Lower leg skin (tissue), 4 donors: ENCODE measurements around the gene ARHGAP10. TPM values are rescaled to one million over a fixed set of nuclear protein-coding genes. Genes with fewer than 3 reads are reported as not detected.
A peak's percentile ranks its signal among the peaks of the same experiment; 100 is the strongest.

Experiments used
- DNase-seq, 2 donors: peaks; one replicate each; pipeline ENCODE4 v3.0.0-alpha.2; 2019; ENCODE audit warnings: low spot score in 2 of 2
- H3K4me3 ChIP-seq: fragments of 200-600 bp; sonication (generic); 2 replicates; pipeline ENCODE4 v1.5.1; 2017; ENCODE audit warnings: mild to moderate bottlenecking, low read depth; ENCODE audit not compliant: poor library complexity, severe bottlenecking
- CTCF ChIP-seq, 3 donors: fragments of 450-650 bp; IDR thresholded peaks; one replicate each; pipeline ENCODE4 v1.5.1; 2016; ENCODE audit warnings: antibody characterized with exemption in 3 of 3, mild to moderate bottlenecking in 3 of 3, moderate library complexity in 2 of 3
- POLR2A ChIP-seq, 2 donors: fragments of 450-650 bp; IDR thresholded peaks; one replicate each; pipeline ENCODE4 v1.6.1; 2016 to 2017; ENCODE audit warnings: antibody characterized with exemption in 2 of 2, mild to moderate bottlenecking in 1 of 2, moderate library complexity in 1 of 2
- WGBS, 2 donors: methylation state at CpG; one replicate each; pipeline ENCODE4 v1.1.5; 2018; 5-methylcytosine and 5-hydroxymethylcytosine counted together
- intact Hi-C: fragments of 100-400 bp; cut with DNase I; formaldehyde crosslinking; loops from one replicate; pipeline ENCODE4 v1.15.0; 2023; ENCODE audit warnings: low total_unique reads
- total RNA-seq, 4 donors: library from RNA; depleted of rRNA; stranded (reverse); fragments of >200 nt; gene quantifications; one replicate each; pipeline ENCODE4 v1.1.0, GENCODE V29; 2016

ARHGAP10 gene
- total RNA-seq, 4 donors from 2014 or later: 30.6 to 45.8 (median 37.9) TPM

GRCh38 chr4:147707892-147708672 lies 23.8 kb upstream of the ARHGAP10 start:
- peak in 1 of 2 donors; percentile 62 for DNase-seq
- H3K4me3 ChIP-seq: no peak overlapping the region
- peak in 1 of 3 donors; percentile 80 for TF ChIP-seq CTCF (IDR thresholded peaks at IDR 0.05)
- TF ChIP-seq POLR2A (IDR thresholded peaks at IDR 0.05): no peak
- 33 to 39% methylated on average over 7 of the region's 7 CpGs for WGBS, 2 donors
- intact Hi-C loops: loop anchor here (2.0 kb wide), 1 partner anchor 159 kb away; no protein-coding TSS in a partner anchor

DNA sequence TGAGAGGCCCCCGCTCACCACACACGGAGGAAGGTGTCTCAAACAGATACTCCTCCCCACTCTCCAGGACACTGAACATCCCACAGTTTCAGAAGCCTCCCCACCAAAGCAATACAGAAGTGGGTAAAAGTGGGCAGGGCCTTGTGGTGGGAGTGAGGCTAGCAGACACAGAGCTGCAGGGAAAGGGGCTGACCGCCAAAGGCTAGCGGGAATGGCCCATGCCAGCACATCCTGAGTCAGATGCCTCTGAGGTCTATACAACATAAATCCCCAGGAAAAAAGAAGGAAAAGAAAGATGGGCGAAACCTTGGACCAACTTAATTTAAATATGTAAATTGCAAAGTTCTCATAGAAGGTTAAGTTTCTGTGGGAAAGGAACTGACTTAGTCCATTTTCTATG lies 21.9 kb upstream of the ARHGAP10 start:
- intact Hi-C loops: loop anchor here (2.0 kb wide), 1 partner anchor 157 kb away; no protein-coding TSS in a partner anchor
- TF ChIP-seq POLR2A (IDR thresholded peaks at IDR 0.05): no peak
- no peak for TF ChIP-seq CTCF (IDR thresholded peaks at IDR 0.05)
- DNase-seq: no peak
- H3K4me3 ChIP-seq: no peak overlapping the region
- WGBS, 2 donors: 92 to 98% methylated on average over 5 of the region's 5 CpGs

DNA sequence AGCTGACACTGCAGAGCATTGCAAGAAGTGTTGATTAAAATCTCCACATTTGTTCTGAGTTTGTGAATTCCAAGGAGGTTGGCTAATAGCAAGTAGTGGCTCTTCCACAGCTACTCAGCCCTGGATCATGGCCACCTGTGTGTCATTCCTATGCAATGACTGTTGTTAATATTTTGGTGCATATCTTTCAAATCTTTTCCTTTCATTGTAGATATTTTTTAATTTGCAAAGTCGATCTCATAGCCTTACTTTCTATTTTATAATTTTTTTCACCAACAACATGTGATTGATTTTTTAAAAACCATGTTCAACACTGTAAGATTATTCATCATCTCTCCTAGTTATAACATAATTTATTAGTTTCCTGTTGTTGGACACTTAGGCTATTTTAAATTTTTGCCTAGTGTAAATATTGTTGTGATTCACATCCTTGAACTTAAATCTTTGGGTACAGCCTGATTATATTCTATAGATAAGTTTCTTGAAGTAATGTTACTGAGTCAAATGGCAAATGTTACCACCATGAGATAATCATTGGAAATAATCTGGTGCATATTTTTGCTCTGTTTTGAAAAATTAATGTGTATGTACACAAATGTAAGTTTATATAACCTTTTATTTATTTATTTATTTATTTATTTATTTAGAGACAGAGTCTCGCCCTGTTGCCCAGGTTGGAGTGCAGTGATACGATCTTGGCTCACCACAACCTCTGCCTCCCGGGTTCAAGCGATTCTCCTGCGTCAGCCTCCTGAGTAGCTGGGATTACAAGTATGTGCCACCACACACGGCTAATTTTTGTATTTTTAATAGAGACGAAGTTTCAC lies 17.1 kb upstream of the ARHGAP10 start:
- intact Hi-C loops: no loop called here
- peak; percentile 72 to 90 for DNase-seq
- no peak overlapping the region for H3K4me3 ChIP-seq
- no peak for TF ChIP-seq CTCF (IDR thresholded peaks at IDR 0.05)
- no peak for TF ChIP-seq POLR2A (IDR thresholded peaks at IDR 0.05)
- WGBS, 2 donors: 84 to 91% methylated on average over 8 of the region's 8 CpGs

DNA sequence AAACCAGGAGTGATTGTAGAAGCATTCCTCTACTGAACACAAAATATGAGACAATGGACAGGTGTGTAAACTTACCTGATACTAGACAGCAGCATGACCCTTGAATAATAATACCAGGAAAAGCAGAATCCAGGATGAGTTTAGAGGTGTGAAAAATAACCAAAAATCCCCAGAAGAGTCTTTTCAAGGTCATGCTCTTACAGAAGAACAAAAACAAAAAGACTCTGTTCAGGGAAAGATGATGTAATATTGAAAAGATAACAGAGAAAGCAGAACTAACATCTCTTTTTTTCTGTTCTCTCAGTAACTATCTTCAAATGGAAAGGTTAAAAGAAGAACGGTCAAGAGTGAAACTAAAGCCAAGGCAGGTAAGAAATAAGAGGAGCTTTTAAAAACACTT lies 14.0 kb upstream of the ARHGAP10 start:
- TF ChIP-seq CTCF (IDR thresholded peaks at IDR 0.05): no peak
- no peak for TF ChIP-seq POLR2A (IDR thresholded peaks at IDR 0.05)
- H3K4me3 ChIP-seq: no peak overlapping the region
- DNase-seq: no peak
- intact Hi-C loops: no loop called here
- 72 to 95% methylated on average over 1 of the region's 1 CpG for WGBS, 2 donors

DNA sequence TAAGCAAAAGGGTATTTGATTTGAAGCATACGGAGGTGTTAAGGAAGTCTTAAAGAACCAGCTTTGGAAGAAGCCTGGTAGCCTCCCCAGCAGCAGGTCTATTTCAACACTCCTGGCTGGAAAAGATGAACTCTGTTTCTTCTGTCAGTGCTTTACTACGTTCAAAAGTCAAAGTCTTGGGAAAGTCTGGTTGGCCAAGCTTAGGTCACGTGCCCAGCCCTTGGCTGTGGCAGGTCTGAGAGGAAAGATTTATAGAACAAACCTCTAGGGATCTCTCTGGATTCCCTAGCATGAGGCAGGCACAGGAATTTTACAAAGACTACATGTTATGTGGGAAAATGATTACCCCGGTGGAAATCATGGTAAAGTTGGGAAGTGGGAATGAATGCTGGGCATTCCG lies 8.6 kb upstream of the ARHGAP10 start:
- no peak overlapping the region for H3K4me3 ChIP-seq
- 51 to 55% methylated on average over 5 of the region's 5 CpGs for WGBS, 2 donors
- TF ChIP-seq POLR2A (IDR thresholded peaks at IDR 0.05): no peak
- TF ChIP-seq CTCF (IDR thresholded peaks at IDR 0.05): no peak
- intact Hi-C loops: no loop called here
- peak in 1 of 2 donors; percentile 46 for DNase-seq
